IMR-90 (cell line): Measurements from ENCODE around the gene ZNF598. TPM values are rescaled to one million over a fixed set of nuclear protein-coding genes. Genes with fewer than 3 reads are reported as not detected.

Source experiments
- ATAC-seq: fragments of 200-7000 bp; cut with Tn5 transposase; 2 replicates; pipeline ENCODE4 v1.9.1; 2020; ENCODE audit warnings: low read depth, mild to moderate bottlenecking, moderate library complexity
- BruUV-seq: library from RNA; stranded (reverse); fragments of 400-500 nt; replicated peaks from 2 replicates; lab custom pipeline; 2021; lab: Mats Ljungman, UMichigan
- CTCF ChIA-PET: fragments of 300-600 bp; formaldehyde crosslinking; extraction: SDS; loops from one replicate; lab custom pipeline; 2021; ENCODE audit warnings: antibody characterized with exemption; lab: Yijun Ruan, JAX
- POLR2A ChIA-PET: fragments of 300-600 bp; sonication (Branson Sonifier 250); formaldehyde crosslinking; loops from one replicate; lab custom pipeline; 2022; ENCODE audit warnings: antibody characterized with exemption; ENCODE audit not compliant: unreplicated experiment; lab: Charles Lee
- DNase-seq: peaks from one replicate; pipeline ENCODE4 v3.0.0; 2013
- H2AFZ ChIP-seq: replicated peaks from 2 replicates; pipeline ENCODE3; 2013; ENCODE audit warnings: low read length, mild to moderate bottlenecking; ENCODE audit not compliant: poor library complexity
- H2AK5ac ChIP-seq: 2 replicates; pipeline ENCODE4 v1.6.1; 2013; ENCODE audit warnings: low read depth, low read length, inconsistent platforms
- H2AK9ac ChIP-seq: replicated peaks from 2 replicates; pipeline ENCODE3; 2013; ENCODE audit warnings: mild to moderate bottlenecking, low read depth, low read length, moderate library complexity; ENCODE audit not compliant: poor library complexity
- H2BK120ac ChIP-seq: 2 replicates; pipeline ENCODE4 v1.6.1; 2013; ENCODE audit warnings: low read depth, low read length, inconsistent platforms
- H2BK15ac ChIP-seq: 3 replicates; pipeline ENCODE4 v1.6.1; 2013; ENCODE audit warnings: low read depth, low read length, inconsistent platforms
- H2BK20ac ChIP-seq: 2 replicates; pipeline ENCODE4 v1.6.1; 2013; ENCODE audit warnings: low read depth, mild to moderate bottlenecking, inconsistent platforms, low read length, moderate library complexity
- H2BK5ac ChIP-seq: 2 replicates; pipeline ENCODE4 v1.6.1; 2013; ENCODE audit warnings: mild to moderate bottlenecking, low read depth, low read length, inconsistent platforms; ENCODE audit not compliant: poor library complexity, severe bottlenecking
- H3K14ac ChIP-seq: replicated peaks from 2 replicates; pipeline ENCODE4 v1.6.1; 2013; ENCODE audit warnings: low read depth, low read length, inconsistent platforms
- H3K18ac ChIP-seq: 2 replicates; pipeline ENCODE4 v1.6.1; 2013; ENCODE audit warnings: low read depth, low read length, control low read depth
- H3K23ac ChIP-seq: 2 replicates; pipeline ENCODE4 v1.6.1; 2013; ENCODE audit warnings: low read depth, low read length, inconsistent platforms
- H3K27ac ChIP-seq: 2 replicates; pipeline ENCODE4 v1.5.1; 2013; ENCODE audit warnings: mild to moderate bottlenecking, control low read depth, low read length; ENCODE audit not compliant: insufficient read depth
- H3K27me3 ChIP-seq: 2 replicates; pipeline ENCODE4 v1.6.1; 2013; ENCODE audit warnings: low read length; ENCODE audit not compliant: control insufficient read depth, insufficient read depth
- H3K36me3 ChIP-seq: 2 replicates; pipeline ENCODE4 v1.6.1; 2013; ENCODE audit warnings: low read length, mixed read lengths; ENCODE audit not compliant: control insufficient read depth, insufficient read depth
- H3K4ac ChIP-seq: 2 replicates; pipeline ENCODE4 v1.6.1; 2013; ENCODE audit warnings: low read depth, low read length, inconsistent platforms
- H3K4me1 ChIP-seq: 2 replicates; pipeline ENCODE4 v1.6.1; 2013; ENCODE audit warnings: low read length, mixed read lengths; ENCODE audit not compliant: control insufficient read depth, insufficient read depth
- H3K4me2 ChIP-seq: 2 replicates; pipeline ENCODE4 v1.6.1; 2013; ENCODE audit warnings: low read depth, mild to moderate bottlenecking, control low read depth, low read length, moderate library complexity
- H3K4me3 ChIP-seq: 2 replicates; pipeline ENCODE4 v1.5.1; 2013; ENCODE audit warnings: low read depth, mild to moderate bottlenecking, control low read depth, low read length, moderate library complexity; ENCODE audit not compliant: insufficient read depth
- H3K56ac ChIP-seq: 2 replicates; pipeline ENCODE4 v1.6.1; 2013; ENCODE audit warnings: low read length, inconsistent platforms; ENCODE audit not compliant: insufficient read depth; ENCODE audit errors: extremely low read depth
- H3K79me1 ChIP-seq, 2 experiments: 2 replicates each; pipeline ENCODE4 v1.6.1; 2013; ENCODE audit warnings: low read length in 2 of 2, inconsistent platforms in 1 of 2, low read depth in 1 of 2
- H3K9ac ChIP-seq: 2 replicates; pipeline ENCODE4 v1.6.1; 2013; ENCODE audit warnings: low read depth, low read length, control low read depth
- H3K9me1 ChIP-seq: 2 replicates; pipeline ENCODE4 v1.6.1; 2013; ENCODE audit warnings: low read length, inconsistent platforms; ENCODE audit not compliant: insufficient read depth
- H3K9me3 ChIP-seq: 2 replicates; pipeline ENCODE4 v1.6.1; 2013; ENCODE audit warnings: low read length; ENCODE audit not compliant: control insufficient read depth, insufficient read depth
- H4K20me1 ChIP-seq: 2 replicates; pipeline ENCODE4 v1.6.1; 2013; ENCODE audit warnings: low read length, inconsistent platforms; ENCODE audit not compliant: insufficient read depth
- H4K5ac ChIP-seq: 2 replicates; pipeline ENCODE4 v1.6.1; 2013; ENCODE audit warnings: mild to moderate bottlenecking, low read depth, low read length, control low read depth
- H4K8ac ChIP-seq, 2 experiments: 2 replicates each; pipeline ENCODE4 v1.6.1; 2013; ENCODE audit warnings: low read depth in 2 of 2, low read length in 2 of 2, control low read depth in 1 of 2, inconsistent platforms in 1 of 2
- H4K91ac ChIP-seq: 2 replicates; pipeline ENCODE4 v1.6.1; 2013; ENCODE audit warnings: low read depth, low read length, inconsistent platforms; ENCODE audit not compliant: insufficient read depth
- BHLHE40 ChIP-seq: fragments of 150-350 bp; IDR thresholded peaks from 2 replicates; pipeline ENCODE4 v1.6.1; 2016; ENCODE audit warnings: mild to moderate bottlenecking, low read depth, low read length
- CHD1 ChIP-seq: IDR thresholded peaks from 2 replicates; pipeline ENCODE4 v1.6.1; 2012; ENCODE audit warnings: low read depth, low read length, improper control_type of control experiment
- ELK1 ChIP-seq: fragments of 150-350 bp; IDR thresholded peaks from 2 replicates; pipeline ENCODE4 v1.6.1; 2016; ENCODE audit warnings: low read depth, mild to moderate bottlenecking, low read length, moderate library complexity, borderline replicate concordance
- FOS ChIP-seq: fragments of 150-350 bp; IDR thresholded peaks from 2 replicates; pipeline ENCODE4 v1.6.1; 2016; ENCODE audit warnings: low read depth, low read length
- MAFK ChIP-seq: IDR thresholded peaks from 2 replicates; pipeline ENCODE4 v1.6.1; 2012; ENCODE audit warnings: low read depth, low read length, improper control_type of control experiment
- MAZ ChIP-seq: IDR thresholded peaks from 2 replicates; pipeline ENCODE4 v1.6.1; 2012; ENCODE audit warnings: low read depth, mild to moderate bottlenecking, low read length, improper control_type of control experiment, moderate library complexity, borderline replicate concordance
- MXI1 ChIP-seq: IDR thresholded peaks from 2 replicates; pipeline ENCODE4 v1.6.1; 2012; ENCODE audit warnings: low read depth, mild to moderate bottlenecking, low read length, moderate library complexity, borderline replicate concordance
- NFE2L2 ChIP-seq: fragments of 150-350 bp; IDR thresholded peaks from 2 replicates; pipeline ENCODE4 v1.6.1; 2016; ENCODE audit warnings: low read depth, mild to moderate bottlenecking, low read length
- POLR2A ChIP-seq: IDR thresholded peaks from 2 replicates; pipeline ENCODE4 v1.6.1; 2012; ENCODE audit warnings: mild to moderate bottlenecking, low read depth, low read length
- RAD21 ChIP-seq: IDR thresholded peaks from 2 replicates; pipeline ENCODE4 v1.6.1; 2012; ENCODE audit warnings: low read length, improper control_type of control experiment
- RCOR1 ChIP-seq: IDR thresholded peaks from 2 replicates; pipeline ENCODE4 v1.6.1; 2012; ENCODE audit warnings: mild to moderate bottlenecking, low read length, improper control_type of control experiment; ENCODE audit not compliant: insufficient replicate concordance
- RFX5 ChIP-seq: IDR thresholded peaks from 2 replicates; pipeline ENCODE4 v1.8.0; 2012; ENCODE audit warnings: low read depth, mild to moderate bottlenecking, low read length, moderate library complexity
- SMC3 ChIP-seq: fragments of 150-350 bp; IDR thresholded peaks from 2 replicates; pipeline ENCODE4 v1.6.1; 2016; ENCODE audit warnings: low read depth, mild to moderate bottlenecking, antibody characterized with exemption, low read length, moderate library complexity
- USF2 ChIP-seq: fragments of 150-350 bp; IDR thresholded peaks from 2 replicates; pipeline ENCODE4 v1.6.1; 2017; ENCODE audit warnings: mild to moderate bottlenecking, antibody characterized with exemption, low read length, low read depth
- WGBS, 2 experiments: methylation state at CpG; one replicate each; pipeline versions ENCODE4 v1.1.5 to v1.1.7; 2013; ENCODE audit warnings: missing lambda C conversion rate in 2 of 2; ENCODE audit not compliant: insufficient read length in 1 of 2; ENCODE audit errors: extremely low coverage in 2 of 2; 5-methylcytosine and 5-hydroxymethylcytosine counted together
- dilution Hi-C: fragments of 300-500 bp; cut with HindIII; formaldehyde crosslinking; loops from one replicate; pipeline ENCODE4 v1.14.3; 2018; ENCODE audit warnings: low sequenced_read_pairs; ENCODE audit not compliant: unreplicated experiment
- in situ Hi-C: fragments of 300-500 bp; cut with MboI; formaldehyde crosslinking; loops from 3 replicates; pipeline ENCODE4 v1.14.3; 2019; ENCODE audit warnings: low sequenced_read_pairs, inconsistent platforms, mixed read lengths
- intact Hi-C: fragments of 100-400 bp; cut with micrococcal nuclease; formaldehyde crosslinking; loops from 2 replicates; pipeline ENCODE4 v1.10.0; 2022
- polyA plus RNA-seq, 3 experiments: library from polyadenylated mRNA; depleted of rRNA; stranded (reverse); fragments of >200 nt; gene quantifications; 2 replicates each; pipeline ENCODE4 v1.2.3, GENCODE V29; 2012; ENCODE audit warnings: low replicate concordance in 1 of 3
- total RNA-seq: library from RNA; depleted of rRNA; stranded (reverse); fragments of >200 nt; gene quantifications from 2 replicates; pipeline ENCODE4 v1.2.3, GENCODE V29; 2012

The ZNF598 gene
- total and polyA plus RNA-seq, 2 of the 4 experiments (the other 2 are of a cell fraction): 3.4 to 36.4 TPM

- TF ChIP-seq USF2: no peak
- TF ChIP-seq RCOR1: no peak
Measured at GRCh38 chr16:2057438-2057837, 47.8 kb upstream of the ZNF598 start (continued).

- in situ Hi-C loops: no loop called here
- no peak for TF ChIP-seq MAFK
- no peak for TF ChIP-seq RFX5
- TF ChIP-seq CHD1: no peak
- no peak for TF ChIP-seq RAD21
- TF ChIP-seq NFE2L2: no peak
- TF ChIP-seq ELK1: no peak
- no peak for TF ChIP-seq MAZ
- no peak for TF ChIP-seq RCOR1
- TF ChIP-seq BHLHE40: no peak
- TF ChIP-seq POLR2A: no peak
- TF ChIP-seq MXI1: no peak
- no peak for TF ChIP-seq SMC3
- TF ChIP-seq USF2: no peak
- TF ChIP-seq FOS: no peak
Measured at GRCh38 chr16:2056681-2057407, 47.2 kb upstream of the ZNF598 start.

More at GRCh38 chr16:2056681-2057407, 47.2 kb upstream of the ZNF598 start:
- Histone ChIP-seq H4K8ac (no peak overlapping the region), H4K20me1 (no peaks in the 10 kb centered on the region; the same call in 1 of the 2 replicates), H4K5ac (no peak overlapping the region), H2AK5ac (no peak overlapping the region), H4K91ac (no peak overlapping the region), H3K4ac (no peak overlapping the region), H2BK120ac (no peak overlapping the region), H3K79me1 (peaks cover 5 to 28% of the 10 kb centered on the region in 2 experiments; a peak in 3 of 4 replicates), H3K36me3 (peaks cover 66% of the 10 kb centered on the region), H3K14ac (no peak overlapping the region), H2BK20ac (no peak overlapping the region), H2BK5ac (no peak overlapping the region), H3K4me1 (no peaks in the 10 kb centered on the region), H3K56ac (no peak overlapping the region), H2AFZ (no peak overlapping the region), H3K9me3 (no peaks in the 10 kb centered on the region), H3K27ac (no peak overlapping the region), H3K18ac (no peak overlapping the region), H3K9ac (no peak overlapping the region), H3K27me3 (no peaks in the 10 kb centered on the region), H3K9me1 (no peaks in the 10 kb centered on the region), H3K4me3 (no peak overlapping the region), H3K23ac (no peak overlapping the region), H3K4me2 (no peak overlapping the region), H2AK9ac (peak overlapping the region; percentile 42), H2BK15ac (no peak overlapping the region)
- dilution Hi-C loops (no loop called here), intact Hi-C loops (loop anchor here (1.0 kb wide), 1 partner anchor 34 kb away; no protein-coding TSS in a partner anchor)
- ATAC-seq (no peak), DNase-seq (no peak)
- ChIA-PET CTCF (no interaction called here), POLR2A (no interaction called here)
- WGBS, 2 experiments: 98% methylated on average over 10 of the region's 19 CpGs; no CpG with 5 or more reads in 1 of the 2 experiments
- BruUV-seq: no TSS peak
